Stimulated activated naive B cell treated with anti-CD40 and anti-IgM and Interleukin-4, amounts not matched to agents 10 μg/mL and 1 μg/mL and 100 μg/mL, for 72 hours (primary cell): Measurements from ENCODE around the gene RAB7B.

Experiments used
- ATAC-seq, 2 donors: fragments of 150-1000 bp; cut with Tn5 transposase; replicated peaks; 2 replicates each; pipeline ENCODE4 v1.10.0; 2021; ENCODE audit warnings: moderate library complexity in 1 of 2
- DNase-seq: peaks from one replicate; pipeline ENCODE4 v3.0.0; 2021
- H3K27ac Mint-ChIP-seq: one replicate; pipeline ENCODE4 v1.8.0; 2022; ENCODE audit warnings: mild to moderate bottlenecking, mixed read lengths
- H3K27me3 Mint-ChIP-seq, 2 donors: one replicate each; pipeline ENCODE4 v1.8.0; 2022; ENCODE audit warnings: mixed read lengths in 2 of 2
- H3K36me3 Mint-ChIP-seq, 2 donors: one replicate each; pipeline ENCODE4 v1.8.0; 2022; ENCODE audit warnings: mixed read lengths in 2 of 2, mild to moderate bottlenecking in 1 of 2
- H3K4me1 Mint-ChIP-seq, 2 donors: one replicate each; pipeline ENCODE4 v1.8.0; 2022; ENCODE audit warnings: mixed read lengths in 2 of 2, mild to moderate bottlenecking in 1 of 2
- H3K4me3 Mint-ChIP-seq, 2 donors: one replicate each; pipeline ENCODE4 v1.8.0; 2022; ENCODE audit warnings: mild to moderate bottlenecking in 2 of 2, mixed read lengths in 2 of 2, moderate library complexity in 1 of 2
- H3K9me3 Mint-ChIP-seq, 2 donors: one replicate each; pipeline ENCODE4 v1.8.0; 2022; ENCODE audit warnings: mixed read lengths in 2 of 2, mild to moderate bottlenecking in 1 of 2

The RAB7B gene

DNA sequence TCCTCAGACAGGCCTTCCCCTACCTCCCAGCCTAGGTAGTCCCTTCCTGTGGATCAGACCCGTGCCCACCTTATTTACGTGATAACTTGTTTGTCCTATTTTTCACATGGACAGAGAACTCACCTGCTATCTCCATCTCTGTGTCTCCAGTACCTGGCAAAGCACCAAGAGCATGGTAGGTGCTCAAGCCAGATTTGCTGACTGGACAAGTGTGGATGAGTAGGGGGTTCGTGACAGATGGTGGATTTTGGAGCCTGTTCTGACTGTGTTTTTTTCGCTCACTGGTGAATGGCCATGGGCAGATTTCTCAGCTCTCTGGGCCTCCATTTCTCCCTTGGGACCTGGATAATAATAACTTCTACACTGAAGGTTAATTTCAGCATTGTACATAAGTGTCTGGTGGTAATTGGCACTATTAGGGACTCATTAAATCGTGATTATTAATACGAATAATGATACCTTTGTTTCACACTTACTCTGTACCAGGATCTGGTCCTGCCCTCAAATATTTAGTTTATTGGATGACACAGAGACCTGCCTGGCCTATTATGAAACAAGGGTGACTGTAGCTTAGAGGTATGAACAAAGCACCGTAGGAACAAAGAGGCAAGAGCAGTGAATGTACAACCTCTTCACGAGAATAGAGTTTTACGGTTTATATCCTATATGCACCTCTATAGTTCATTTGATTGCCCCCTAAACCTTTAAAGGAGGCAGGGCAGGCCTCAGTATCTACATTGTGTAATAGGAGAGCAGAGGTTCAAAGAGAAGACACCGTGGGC, 35.5 kb downstream of the RAB7B start:
- Mint-ChIP-seq H3K4me3 (no peak overlapping the region), H3K36me3 (no peaks in the 10 kb centered on the region), H3K4me1 (peaks cover 0 to 3% of the 10 kb centered on the region in 2 donors), H3K9me3 (no peaks in the 10 kb centered on the region), H3K27ac (no peak overlapping the region), H3K27me3 (no peaks in the 10 kb centered on the region)
- ATAC-seq = no peak
- no peak for DNase-seq

DNA sequence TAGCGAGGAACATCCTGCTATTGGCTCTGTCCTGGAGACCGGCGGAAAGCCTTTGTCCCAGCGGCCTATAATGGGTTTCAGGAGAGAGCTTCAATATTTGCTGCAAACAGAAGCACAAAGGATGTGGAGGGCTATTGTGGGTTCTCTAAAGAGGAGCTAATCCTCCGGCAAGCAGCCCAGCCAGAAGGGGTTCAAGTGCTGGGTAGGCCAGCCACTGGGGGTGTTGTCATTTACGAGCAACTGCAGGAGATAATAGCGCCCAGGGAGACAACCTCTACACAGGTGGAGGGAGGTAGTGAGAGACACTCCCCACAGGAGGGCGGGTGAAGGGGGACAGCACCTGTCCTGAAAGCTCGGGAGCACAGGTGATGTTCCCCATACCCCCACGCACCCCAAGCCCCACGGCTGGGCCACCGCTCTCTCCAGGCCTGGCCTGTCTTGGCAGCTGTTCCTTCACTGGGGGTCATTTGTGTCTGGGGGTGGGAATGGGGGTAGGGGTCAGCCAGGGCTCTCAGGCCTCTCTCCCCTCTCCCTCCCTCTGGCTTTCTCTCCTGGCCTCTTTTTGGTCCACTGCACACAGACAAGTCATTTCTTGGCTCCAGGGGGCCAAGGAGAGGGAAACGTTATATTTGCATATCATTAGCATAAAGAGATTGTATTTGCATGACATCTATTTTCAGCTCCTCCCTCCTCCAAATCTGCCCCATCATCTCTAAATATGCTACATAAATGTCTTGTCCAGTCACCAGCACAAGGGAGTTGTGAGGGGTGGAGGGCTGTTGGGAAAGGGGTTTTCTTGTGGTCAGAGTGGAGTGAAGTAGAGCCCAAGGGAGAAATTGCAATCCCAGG, 37.9 kb downstream of the RAB7B start:
- no peaks in the 10 kb centered on the region for H3K9me3 Mint-ChIP-seq
- ATAC-seq (no peak), DNase-seq (no peak)
- H3K27ac Mint-ChIP-seq = no peak overlapping the region
- H3K36me3 Mint-ChIP-seq = no peaks in the 10 kb centered on the region
- no peak overlapping the region for H3K4me3 Mint-ChIP-seq
- peaks cover 0 to 4% of the 10 kb centered on the region in 2 donors for H3K27me3 Mint-ChIP-seq
- H3K4me1 Mint-ChIP-seq = peaks cover 6 to 12% of the 10 kb centered on the region in 2 donors

DNA sequence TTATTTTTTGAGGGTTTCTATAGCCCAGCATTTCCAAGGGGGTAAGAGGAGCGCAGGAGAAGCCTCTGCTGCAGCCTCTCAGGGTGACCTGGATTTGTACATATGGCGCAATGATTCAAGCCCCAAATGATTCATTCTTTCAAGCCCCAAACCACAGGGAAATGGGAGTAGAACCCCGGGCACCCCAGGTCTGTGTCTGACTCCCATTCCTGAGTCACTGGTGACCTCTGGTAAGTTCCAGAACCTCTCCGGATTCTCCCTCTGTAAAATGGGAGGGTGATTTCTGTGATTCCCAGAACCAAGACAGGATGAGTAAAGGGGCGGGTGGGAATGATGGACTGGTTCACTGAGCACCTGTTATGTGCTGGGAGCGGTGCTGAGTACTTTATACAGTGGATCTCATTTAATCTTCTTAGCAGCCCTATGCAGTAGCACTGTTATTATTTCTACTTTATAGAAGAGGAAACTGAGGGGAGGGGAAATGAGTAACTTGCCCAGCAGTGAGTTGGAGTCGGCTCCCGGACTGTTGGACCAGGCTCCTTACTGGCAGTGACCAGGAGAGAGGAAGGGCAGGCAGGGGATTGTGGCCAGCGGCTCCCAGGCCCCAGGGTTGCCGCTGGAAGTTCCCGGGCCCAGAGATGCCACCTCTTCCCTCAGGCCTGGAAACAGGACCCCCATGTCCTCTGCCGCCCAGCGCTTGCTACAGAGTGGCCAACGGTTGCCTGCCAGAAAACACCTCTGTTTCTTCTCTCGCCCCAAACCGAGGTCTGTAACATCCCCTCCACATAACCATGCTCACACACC, 39.6 kb downstream of the RAB7B start:
- DNase-seq (no peak), ATAC-seq (no peak)
- H3K36me3 Mint-ChIP-seq = no peaks in the 10 kb centered on the region
- no peak overlapping the region for H3K4me3 Mint-ChIP-seq
- H3K9me3 Mint-ChIP-seq = no peaks in the 10 kb centered on the region
- H3K27me3 Mint-ChIP-seq = peaks cover 5 to 11% of the 10 kb centered on the region in 2 donors
- H3K4me1 Mint-ChIP-seq = peaks cover 6 to 12% of the 10 kb centered on the region in 2 donors
- H3K27ac Mint-ChIP-seq = no peak overlapping the region

DNA sequence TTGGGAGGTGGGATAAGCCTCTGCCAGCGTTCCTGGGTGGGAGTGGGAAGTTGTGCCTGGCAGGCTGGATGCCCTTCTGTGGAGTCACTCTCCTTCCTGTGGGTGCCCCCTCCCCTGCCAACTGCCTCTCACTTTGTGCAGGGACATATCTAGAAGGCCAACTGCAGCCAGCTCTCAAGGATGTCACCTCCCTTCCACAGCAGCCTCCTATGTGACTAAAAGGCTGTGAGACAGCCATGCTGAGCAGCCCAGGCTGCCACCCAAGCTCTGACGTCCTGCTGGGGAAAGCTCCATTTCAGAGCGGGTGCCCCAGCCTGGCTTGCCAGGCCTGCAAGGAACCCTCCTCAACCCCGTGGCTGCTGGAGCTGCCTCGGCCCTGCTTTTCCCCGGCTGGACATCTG, 40.4 kb downstream of the RAB7B start:
- Mint-ChIP-seq H3K4me3 (no peak overlapping the region), H3K27ac (no peak overlapping the region), H3K27me3 (peaks cover 5 to 11% of the 10 kb centered on the region in 2 donors), H3K9me3 (no peaks in the 10 kb centered on the region), H3K4me1 (peaks cover 6 to 12% of the 10 kb centered on the region in 2 donors), H3K36me3 (no peaks in the 10 kb centered on the region)
- DNase-seq (no peak), ATAC-seq (no peak)

DNA sequence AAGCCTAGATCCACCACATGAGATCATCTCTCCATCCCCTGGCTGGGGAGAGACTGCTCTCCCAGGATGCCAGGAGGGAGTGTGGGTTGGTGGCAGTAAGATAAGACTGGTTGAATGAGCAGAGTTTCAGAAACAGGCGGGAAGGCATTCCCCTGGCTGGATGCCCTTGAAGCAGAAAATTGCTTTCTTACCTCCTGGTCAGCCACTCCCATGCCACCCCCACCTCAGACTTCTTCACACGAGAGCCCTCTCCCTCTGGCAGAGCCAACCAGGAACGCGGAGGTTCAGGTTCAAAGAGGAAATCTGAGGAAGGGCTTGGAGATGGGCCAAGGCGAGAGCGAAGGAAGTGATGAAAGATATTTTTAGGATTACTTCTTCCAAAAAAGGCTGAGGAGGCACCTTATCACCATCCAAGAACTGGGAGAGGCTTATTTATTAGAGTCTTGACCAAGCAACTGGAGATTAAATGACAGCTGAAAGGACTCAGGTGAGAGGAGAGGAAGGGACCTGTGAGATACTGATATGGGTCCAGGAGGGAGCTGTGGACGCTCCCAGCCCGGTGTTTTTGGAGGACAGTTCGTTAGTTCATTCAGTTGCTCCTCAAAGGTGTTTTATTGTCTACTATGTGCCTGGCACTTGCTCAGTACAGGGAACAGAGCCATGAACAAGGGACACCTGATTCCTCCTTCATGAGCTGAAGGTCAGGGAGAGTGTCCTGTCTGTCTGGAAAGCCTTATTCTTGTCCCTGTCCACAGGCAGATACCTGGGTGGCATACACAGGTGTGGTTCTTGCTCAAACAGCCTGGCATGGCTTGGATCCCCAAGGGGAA, 41.0 kb downstream of the RAB7B start:
- DNase-seq (no peak), ATAC-seq (no peak)
- Mint-ChIP-seq H3K9me3 (no peaks in the 10 kb centered on the region), H3K4me3 (no peak overlapping the region), H3K27ac (no peak overlapping the region), H3K4me1 (peaks cover 6 to 12% of the 10 kb centered on the region in 2 donors), H3K27me3 (peaks cover 5 to 11% of the 10 kb centered on the region in 2 donors), H3K36me3 (no peaks in the 10 kb centered on the region)

DNA sequence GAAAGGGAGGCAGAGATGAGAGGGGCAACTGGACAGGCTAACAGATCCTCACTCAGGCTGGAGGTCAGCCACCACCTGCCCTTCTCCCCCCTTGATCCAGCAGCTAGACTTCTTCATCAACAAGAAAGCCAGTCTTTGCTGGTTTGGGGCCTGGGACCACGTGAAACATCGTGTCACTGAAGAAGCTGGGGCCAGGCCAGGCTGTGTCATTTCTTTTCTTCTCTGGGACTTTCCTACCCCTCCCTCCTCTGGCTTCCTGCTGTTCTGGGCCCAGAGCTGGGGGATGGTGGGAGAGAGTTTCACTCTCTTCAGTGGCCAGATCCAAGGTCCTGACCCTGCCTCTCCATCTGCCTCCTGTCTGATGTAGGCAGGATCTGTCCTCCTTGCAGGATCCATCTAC, 41.8 kb downstream of the RAB7B start:
- Mint-ChIP-seq H3K9me3 (no peaks in the 10 kb centered on the region), H3K36me3 (no peaks in the 10 kb centered on the region), H3K4me1 (peaks cover 6 to 12% of the 10 kb centered on the region in 2 donors), H3K27me3 (peaks cover 5 to 11% of the 10 kb centered on the region in 2 donors), H3K27ac (peak overlapping the region; percentile 42), H3K4me3 (no peak overlapping the region)
- DNase-seq (no peak), ATAC-seq (peak; percentile 44 to 75)

- no peak overlapping the region for H3K4me3 Mint-ChIP-seq
- H3K36me3 Mint-ChIP-seq = no peaks in the 10 kb centered on the region
- H3K27ac Mint-ChIP-seq = no peak overlapping the region
- ATAC-seq = no peak
- H3K27me3 Mint-ChIP-seq = peaks cover 5 to 11% of the 10 kb centered on the region in 2 donors
- H3K4me1 Mint-ChIP-seq = peaks cover 6 to 10% of the 10 kb centered on the region in 2 donors
- H3K9me3 Mint-ChIP-seq = no peaks in the 10 kb centered on the region
- DNase-seq = no peak
Measured at GRCh38 chr1:205959789-205960188, 43.4 kb downstream of the RAB7B start.

- Mint-ChIP-seq H3K27me3 (peaks cover 5 to 7% of the 10 kb centered on the region in 2 donors), H3K27ac (no peak overlapping the region), H3K36me3 (no peaks in the 10 kb centered on the region), H3K4me1 (no peaks in the 10 kb centered on the region), H3K9me3 (no peaks in the 10 kb centered on the region), H3K4me3 (no peak overlapping the region)
- DNase-seq = no peak
- ATAC-seq = no peak
Measured at GRCh38 chr1:205955499-205955898, 47.7 kb downstream of the RAB7B start.

- H3K27me3 Mint-ChIP-seq = peaks cover 5 to 7% of the 10 kb centered on the region in 2 donors
- no peak overlapping the region for H3K27ac Mint-ChIP-seq
- no peaks in the 10 kb centered on the region for H3K4me1 Mint-ChIP-seq
- H3K36me3 Mint-ChIP-seq = no peaks in the 10 kb centered on the region
- DNase-seq (no peak), ATAC-seq (no peak)
- H3K9me3 Mint-ChIP-seq = no peaks in the 10 kb centered on the region
- H3K4me3 Mint-ChIP-seq = no peak overlapping the region
Measured at GRCh38 chr1:205954819-205955404, 48.3 kb downstream of the RAB7B start.

DNA sequence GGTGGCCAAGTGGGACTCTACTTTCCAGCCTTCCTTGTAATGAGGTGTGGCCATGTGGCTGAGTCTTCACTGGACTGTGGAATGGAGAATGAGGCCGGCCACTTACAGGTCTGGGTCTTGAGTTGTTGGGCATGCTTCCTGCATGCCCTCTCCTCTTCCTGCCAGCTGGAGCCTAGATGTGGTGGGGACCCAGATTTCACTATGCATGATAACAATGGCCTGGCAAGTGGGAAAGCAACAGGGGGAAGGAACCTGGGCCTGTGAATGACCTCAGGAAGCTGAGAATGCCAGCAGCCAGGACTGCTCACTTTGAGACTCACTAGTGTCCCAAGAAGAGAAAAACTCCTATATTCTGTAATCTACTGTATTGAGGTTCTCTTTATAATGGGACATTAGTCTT, 51.4 kb downstream of the RAB7B start:
- H3K27ac Mint-ChIP-seq = no peak overlapping the region
- no peak for ATAC-seq
- H3K4me1 Mint-ChIP-seq = peaks cover 6 to 7% of the 10 kb centered on the region in 2 donors
- no peaks in the 10 kb centered on the region for H3K36me3 Mint-ChIP-seq
- no peak overlapping the region for H3K4me3 Mint-ChIP-seq
- no peaks in the 10 kb centered on the region for H3K27me3 Mint-ChIP-seq
- DNase-seq = no peak
- H3K9me3 Mint-ChIP-seq = no peaks in the 10 kb centered on the region

DNA sequence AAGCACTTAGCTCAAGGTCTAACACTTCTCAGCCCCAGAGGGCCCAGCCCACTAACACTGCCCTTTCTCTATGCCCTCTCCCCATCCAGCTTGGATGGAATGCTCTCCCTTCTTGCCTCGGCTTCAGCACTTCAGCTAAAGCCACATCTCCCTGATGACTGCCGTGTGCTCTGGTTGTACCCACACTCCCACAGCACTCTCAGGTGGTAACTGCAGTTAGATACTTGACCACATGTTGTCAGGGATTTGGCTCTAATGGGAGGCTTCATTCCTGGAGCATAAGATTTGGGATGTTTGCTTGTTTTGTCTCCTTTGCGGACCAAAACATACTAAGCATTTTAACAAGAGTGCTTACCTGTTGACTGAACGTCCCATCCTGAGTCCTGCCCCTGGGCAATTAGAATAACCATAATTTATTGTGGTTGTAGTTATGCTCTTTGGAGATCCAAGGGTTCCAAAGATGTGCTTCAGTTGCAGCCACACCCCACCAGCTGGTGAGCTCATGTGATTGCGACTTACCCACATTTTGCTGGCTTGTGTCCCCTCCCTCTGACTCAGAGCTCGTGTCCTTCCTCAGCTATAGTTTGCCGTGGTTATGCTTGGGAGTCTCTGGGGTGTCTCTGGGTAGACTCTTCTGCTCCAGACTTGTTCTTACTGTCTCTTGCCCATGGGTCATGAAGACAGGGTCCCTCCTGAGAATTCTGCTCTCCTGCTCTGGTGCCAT, 52.2 kb downstream of the RAB7B start:
- Mint-ChIP-seq H3K4me3 (no peak overlapping the region), H3K36me3 (no peaks in the 10 kb centered on the region), H3K9me3 (no peaks in the 10 kb centered on the region), H3K27ac (no peak overlapping the region), H3K4me1 (peaks cover 6 to 7% of the 10 kb centered on the region in 2 donors), H3K27me3 (no peaks in the 10 kb centered on the region)
- DNase-seq (no peak), ATAC-seq (no peak)

- Mint-ChIP-seq H3K36me3 (no peaks in the 10 kb centered on the region), H3K4me3 (no peak overlapping the region), H3K9me3 (no peaks in the 10 kb centered on the region), H3K27me3 (no peaks in the 10 kb centered on the region), H3K4me1 (peaks cover 6 to 7% of the 10 kb centered on the region in 2 donors), H3K27ac (no peak overlapping the region)
- DNase-seq (no peak), ATAC-seq (no peak)
Measured at GRCh38 chr1:205950280-205950679, 52.9 kb downstream of the RAB7B start.

DNA sequence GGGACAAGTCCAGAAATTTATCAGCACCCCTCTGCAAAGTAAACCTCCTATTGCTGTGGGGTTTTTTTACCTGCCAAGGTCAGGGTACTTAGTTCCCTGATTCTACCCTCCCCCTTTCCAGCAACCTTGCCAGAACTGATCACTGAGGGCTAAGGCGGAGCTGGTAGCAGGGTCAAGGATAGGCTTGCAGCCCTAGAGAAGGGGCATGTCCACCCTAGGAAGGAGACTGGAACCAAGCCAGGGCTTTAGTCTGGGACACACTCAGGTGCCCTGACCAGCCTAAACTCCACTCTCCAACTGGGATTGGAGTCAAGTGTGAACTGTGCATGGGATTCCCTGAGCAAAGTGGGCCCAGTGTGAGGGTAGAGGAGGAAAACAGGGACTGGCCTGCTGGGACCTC, 53.4 kb downstream of the RAB7B start:
- Mint-ChIP-seq H3K9me3 (no peaks in the 10 kb centered on the region), H3K27me3 (no peaks in the 10 kb centered on the region), H3K27ac (no peak overlapping the region), H3K36me3 (no peaks in the 10 kb centered on the region), H3K4me1 (peaks cover 6 to 7% of the 10 kb centered on the region in 2 donors), H3K4me3 (no peak overlapping the region)
- no peak for ATAC-seq
- no peak for DNase-seq
